ENCODE data around the gene RBFOX2.

GRCh38 chr22:35894937-35895708 lies 133.5 kb downstream of the RBFOX2 start:
- TF ChIP-seq FOXO4 (CRISPR knock-in tag; conservative IDR thresholded peaks at IDR 0.05), result no peak
- no peak for TF ChIP-seq HNRNPK (IDR thresholded peaks at IDR 0.05; ENCODE audit: low read depth, low read length, poor library complexity, severe bottlenecking)
- no peak for TF ChIP-seq CTCF (CRISPR knock-in tag; IDR thresholded peaks at IDR 0.05)
- TF ChIP-seq POLR2A (IDR thresholded peaks at IDR 0.05; ENCODE audit: insufficient read depth in 1 of 2, low read depth in 2 of 2, low read length in 2 of 2), result no peak
- no peak for TF ChIP-seq POLR2AphosphoS2 (IDR thresholded peaks at IDR 0.05; ENCODE audit: low read depth, low read length)
- no peak for TF ChIP-seq RNF219 (CRISPR knock-in tag; IDR thresholded peaks at IDR 0.05)
- TF ChIP-seq ZNF660 (CRISPR knock-in tag; IDR thresholded peaks at IDR 0.05; ENCODE audit: borderline replicate concordance, low read depth), result no peak
- no peak for TF ChIP-seq IRF9 (CRISPR knock-in tag; IDR thresholded peaks at IDR 0.05; ENCODE audit: borderline replicate concordance)
- TF ChIP-seq ZNF281 (CRISPR knock-in tag; IDR thresholded peaks at IDR 0.05; ENCODE audit: borderline replicate concordance), result no peak
- no peak for TF ChIP-seq SMAD3 (CRISPR knock-in tag; IDR thresholded peaks at IDR 0.05)
- no peak for TF ChIP-seq MAX (IDR thresholded peaks at IDR 0.05)
- TF ChIP-seq MYC (CRISPR knock-in tag; IDR thresholded peaks at IDR 0.05; ENCODE audit: borderline replicate concordance), result no peak
- TF ChIP-seq EZH2 (conservative IDR thresholded peaks at IDR 0.05; ENCODE audit: low read depth, low read length), result no peak
- no peak for TF ChIP-seq EP300 (IDR thresholded peaks at IDR 0.05; ENCODE audit: low read depth in 2 of 2, low read length in 2 of 2)
- TF ChIP-seq EP300 (CRISPR knock-in tag; IDR thresholded peaks at IDR 0.05; ENCODE audit: borderline replicate concordance), result no peak
